T-helper 2 cell treated with Interferon-gamma antibody and Interleukin-4, amounts not matched to agents 5 μg/mL and 100 μg/mL, for 36 hours (primary cell): ENCODE data around the gene PRKN.

ENCODE experiments used
- DNase-seq: peaks from one replicate; pipeline ENCODE4 v3.0.0; 2021; ENCODE audit warnings: low spot score
- H3K27ac Mint-ChIP-seq: one replicate; pipeline ENCODE4 v1.8.0; 2021; ENCODE audit warnings: mild to moderate bottlenecking, mixed read lengths
- H3K27me3 Mint-ChIP-seq: one replicate; pipeline ENCODE4 v1.8.0; 2021; ENCODE audit warnings: low read depth, mixed read lengths
- H3K36me3 Mint-ChIP-seq: one replicate; pipeline ENCODE4 v1.8.0; 2021; ENCODE audit warnings: low read depth, mixed read lengths
- H3K4me1 Mint-ChIP-seq: one replicate; pipeline ENCODE4 v1.8.0; 2021; ENCODE audit warnings: low read depth, mixed read lengths
- H3K4me3 Mint-ChIP-seq: one replicate; pipeline ENCODE4 v1.8.0; 2022; ENCODE audit warnings: mild to moderate bottlenecking, moderate library complexity, mixed read lengths
- H3K9me3 Mint-ChIP-seq: one replicate; pipeline ENCODE4 v1.8.0; 2021; ENCODE audit warnings: mixed read lengths

Gene PRKN

GRCh38 chr6:161359618-161359945, 1368.0 kb downstream of the PRKN start:
- no peak overlapping the region for H3K4me3 Mint-ChIP-seq
- no peaks in the 10 kb centered on the region for H3K27me3 Mint-ChIP-seq
- H3K9me3 Mint-ChIP-seq = peaks cover 9% of the 10 kb centered on the region
- no peak for DNase-seq
- no peak overlapping the region for H3K27ac Mint-ChIP-seq
- no peaks in the 10 kb centered on the region for H3K36me3 Mint-ChIP-seq
- peaks cover 3% of the 10 kb centered on the region for H3K4me1 Mint-ChIP-seq

GRCh38 chr6:161356167-161356854, 1371.3 kb downstream of the PRKN start:
- no peaks in the 10 kb centered on the region for H3K36me3 Mint-ChIP-seq
- DNase-seq = no peak
- no peak overlapping the region for H3K4me3 Mint-ChIP-seq
- no peaks in the 10 kb centered on the region for H3K27me3 Mint-ChIP-seq
- no peak overlapping the region for H3K27ac Mint-ChIP-seq
- H3K4me1 Mint-ChIP-seq = peaks cover 3% of the 10 kb centered on the region
- no peaks in the 10 kb centered on the region for H3K9me3 Mint-ChIP-seq

DNA sequence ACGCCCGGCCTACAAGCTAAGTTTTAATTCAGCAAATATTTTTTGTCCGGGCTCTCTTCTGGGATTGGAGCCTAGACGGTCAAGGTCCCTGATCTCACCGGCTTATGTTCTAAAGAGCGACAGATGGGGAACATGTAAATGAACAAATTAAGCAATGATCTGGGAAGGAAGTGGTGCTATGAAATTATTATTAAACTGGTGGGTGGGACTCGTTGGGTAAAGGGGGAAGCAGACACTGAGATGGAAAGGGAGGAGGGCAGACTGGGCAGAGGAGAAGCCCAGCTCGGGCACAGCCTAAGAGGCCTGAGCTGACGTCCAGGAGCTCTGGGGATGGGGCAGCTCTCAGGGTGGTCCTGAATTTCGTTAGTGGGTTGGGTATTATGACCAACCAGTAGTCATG, 1371.9 kb downstream of the PRKN start:
- H3K4me1 Mint-ChIP-seq = peaks cover 3% of the 10 kb centered on the region
- H3K4me3 Mint-ChIP-seq = no peak overlapping the region
- H3K36me3 Mint-ChIP-seq = no peaks in the 10 kb centered on the region
- H3K27ac Mint-ChIP-seq = no peak overlapping the region
- no peaks in the 10 kb centered on the region for H3K9me3 Mint-ChIP-seq
- DNase-seq = no peak
- no peaks in the 10 kb centered on the region for H3K27me3 Mint-ChIP-seq

- Mint-ChIP-seq H3K27me3 (no peaks in the 10 kb centered on the region), H3K36me3 (no peaks in the 10 kb centered on the region), H3K9me3 (no peaks in the 10 kb centered on the region), H3K4me1 (peaks cover 3% of the 10 kb centered on the region), H3K4me3 (no peak overlapping the region), H3K27ac (no peak overlapping the region)
- DNase-seq = no peak
These were observed 1372.6 kb downstream of the PRKN start for GRCh38 chr6:161354956-161355355.

DNA sequence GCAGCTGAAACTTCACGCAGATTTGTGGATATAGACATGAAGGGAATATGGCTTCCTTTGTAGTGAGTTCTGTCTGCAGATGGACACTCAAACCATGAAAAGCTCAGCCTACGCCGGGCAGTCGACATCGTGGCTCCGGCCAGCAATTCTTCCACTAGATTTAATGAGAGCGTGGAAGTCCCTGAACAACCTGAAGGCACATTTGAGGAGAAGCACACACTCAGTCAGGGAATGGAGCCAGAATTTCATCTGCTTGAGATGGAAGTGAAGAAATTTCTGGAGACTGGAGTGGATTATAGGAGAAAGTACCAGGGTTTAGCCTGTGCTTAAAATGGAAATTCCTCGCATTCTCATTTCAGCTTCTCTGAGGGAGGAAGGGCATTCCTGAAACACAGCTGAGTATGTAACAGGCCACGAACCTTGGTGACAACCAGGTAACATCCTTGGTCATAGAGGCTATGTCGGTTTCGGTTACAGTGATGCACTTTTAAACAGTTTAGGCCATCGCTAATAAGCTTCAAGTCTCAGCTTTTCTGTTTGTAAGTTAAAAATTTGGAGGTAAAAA, 1373.2 kb downstream of the PRKN start:
- no peak overlapping the region for H3K4me3 Mint-ChIP-seq
- H3K27me3 Mint-ChIP-seq = peaks cover 2% of the 10 kb centered on the region
- peaks cover 3% of the 10 kb centered on the region for H3K4me1 Mint-ChIP-seq

GRCh38 chr6:161353208-161353613, 1374.4 kb downstream of the PRKN start:
- no peak overlapping the region for H3K27ac Mint-ChIP-seq
- H3K9me3 Mint-ChIP-seq = no peaks in the 10 kb centered on the region
- no peaks in the 10 kb centered on the region for H3K36me3 Mint-ChIP-seq
- H3K4me3 Mint-ChIP-seq = no peak overlapping the region
- peaks cover 3% of the 10 kb centered on the region for H3K4me1 Mint-ChIP-seq
- no peak for DNase-seq
- peaks cover 2% of the 10 kb centered on the region for H3K27me3 Mint-ChIP-seq

More for the DNA sequence above, 1373.2 kb downstream of the PRKN start:
- Mint-ChIP-seq H3K36me3 (no peaks in the 10 kb centered on the region), H3K27ac (no peak overlapping the region), H3K9me3 (no peaks in the 10 kb centered on the region)
- DNase-seq = no peak

DNA sequence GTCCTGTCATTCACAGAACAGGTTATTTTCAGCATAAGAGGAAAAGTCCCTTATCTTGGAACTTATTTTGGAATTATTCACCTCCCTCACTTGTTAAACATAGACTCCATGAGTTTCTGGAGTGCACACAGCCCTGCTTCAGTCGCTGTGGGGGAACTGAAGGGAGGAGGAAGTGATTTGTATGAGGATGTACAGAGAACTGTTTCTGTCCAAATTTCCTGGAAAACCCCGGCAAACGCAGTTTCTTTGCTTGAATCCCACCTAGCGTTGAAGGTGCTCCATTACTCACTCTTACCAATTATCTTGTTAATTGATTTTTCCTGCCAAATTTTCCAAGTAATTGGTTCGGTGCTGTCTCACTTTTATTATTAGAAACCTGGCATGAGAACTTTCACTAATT, 1375.7 kb downstream of the PRKN start:
- Mint-ChIP-seq H3K36me3 (no peaks in the 10 kb centered on the region), H3K4me1 (peaks cover 3% of the 10 kb centered on the region), H3K9me3 (no peaks in the 10 kb centered on the region), H3K4me3 (no peak overlapping the region), H3K27ac (no peak overlapping the region), H3K27me3 (peaks cover 2% of the 10 kb centered on the region)
- no peak for DNase-seq

- DNase-seq = no peak
- Mint-ChIP-seq H3K36me3 (no peaks in the 10 kb centered on the region), H3K4me3 (no peak overlapping the region), H3K4me1 (no peaks in the 10 kb centered on the region), H3K9me3 (no peaks in the 10 kb centered on the region), H3K27ac (no peak overlapping the region), H3K27me3 (peaks cover 2% of the 10 kb centered on the region)
These were observed 1377.7 kb downstream of the PRKN start for GRCh38 chr6:161349886-161350285.

DNA sequence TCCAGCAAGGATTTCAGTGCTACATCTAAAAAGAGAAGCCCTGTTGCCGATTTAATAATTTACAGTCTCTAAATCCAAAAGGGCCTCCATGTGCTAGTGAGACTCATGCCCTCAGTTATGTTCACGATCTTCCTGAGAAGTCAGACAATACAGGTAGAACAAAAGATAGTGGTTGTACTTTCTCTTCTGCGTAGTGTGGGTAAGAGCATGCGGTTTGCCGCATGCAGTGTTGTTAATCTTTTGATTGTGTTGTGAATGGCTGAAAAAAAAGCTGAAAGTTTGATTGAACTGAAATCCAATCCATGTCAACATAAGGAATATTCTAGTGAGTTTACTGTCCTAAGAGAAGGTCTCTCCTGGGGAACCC, 1379.0 kb downstream of the PRKN start:
- no peaks in the 10 kb centered on the region for H3K36me3 Mint-ChIP-seq
- H3K9me3 Mint-ChIP-seq = no peaks in the 10 kb centered on the region
- H3K27me3 Mint-ChIP-seq = peaks cover 2% of the 10 kb centered on the region
- H3K4me3 Mint-ChIP-seq = no peak overlapping the region
- no peak overlapping the region for H3K27ac Mint-ChIP-seq
- no peak for DNase-seq
- H3K4me1 Mint-ChIP-seq = no peaks in the 10 kb centered on the region

DNA sequence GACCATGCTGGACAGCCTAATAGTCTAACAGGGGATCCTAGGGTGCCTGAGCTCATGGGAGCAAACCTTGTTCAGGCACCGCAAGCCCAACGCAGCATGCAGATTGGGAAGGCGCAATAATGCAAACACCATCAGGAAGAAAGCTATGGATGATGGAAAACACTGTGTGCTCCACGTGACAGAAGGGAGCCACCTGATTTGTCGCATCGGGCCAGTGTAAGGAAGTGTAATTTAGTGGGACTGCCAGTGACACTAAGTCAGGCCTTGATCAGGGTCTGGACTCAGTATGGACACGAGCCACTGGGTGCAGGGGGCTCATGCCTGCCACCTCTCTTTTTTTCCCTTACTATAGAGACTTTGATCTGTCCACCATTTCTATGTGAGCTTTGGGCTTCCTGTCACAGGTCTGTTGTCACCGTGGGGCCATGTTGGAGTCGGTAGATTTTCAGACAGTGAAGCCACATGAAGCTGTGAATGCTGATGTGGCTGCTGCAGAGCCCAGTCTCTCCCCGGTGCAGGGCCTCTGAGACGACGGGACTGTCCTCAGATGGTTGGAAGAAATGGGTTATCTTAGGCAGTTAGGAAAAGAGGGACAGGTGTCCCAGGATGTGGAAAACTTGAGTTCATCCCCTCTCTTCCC, 1379.5 kb downstream of the PRKN start:
- no peaks in the 10 kb centered on the region for H3K9me3 Mint-ChIP-seq
- no peak overlapping the region for H3K4me3 Mint-ChIP-seq
- DNase-seq = no peak
- no peak overlapping the region for H3K27ac Mint-ChIP-seq
- H3K36me3 Mint-ChIP-seq = no peaks in the 10 kb centered on the region
- peaks cover 2% of the 10 kb centered on the region for H3K27me3 Mint-ChIP-seq
- H3K4me1 Mint-ChIP-seq = no peaks in the 10 kb centered on the region

GRCh38 chr6:161347125-161347524, 1380.4 kb downstream of the PRKN start:
- H3K27ac Mint-ChIP-seq = no peak overlapping the region
- H3K4me1 Mint-ChIP-seq = no peaks in the 10 kb centered on the region
- peaks cover 5% of the 10 kb centered on the region for H3K27me3 Mint-ChIP-seq
- H3K9me3 Mint-ChIP-seq = no peaks in the 10 kb centered on the region
- no peak for DNase-seq
- no peak overlapping the region for H3K4me3 Mint-ChIP-seq
- H3K36me3 Mint-ChIP-seq = no peaks in the 10 kb centered on the region

DNA sequence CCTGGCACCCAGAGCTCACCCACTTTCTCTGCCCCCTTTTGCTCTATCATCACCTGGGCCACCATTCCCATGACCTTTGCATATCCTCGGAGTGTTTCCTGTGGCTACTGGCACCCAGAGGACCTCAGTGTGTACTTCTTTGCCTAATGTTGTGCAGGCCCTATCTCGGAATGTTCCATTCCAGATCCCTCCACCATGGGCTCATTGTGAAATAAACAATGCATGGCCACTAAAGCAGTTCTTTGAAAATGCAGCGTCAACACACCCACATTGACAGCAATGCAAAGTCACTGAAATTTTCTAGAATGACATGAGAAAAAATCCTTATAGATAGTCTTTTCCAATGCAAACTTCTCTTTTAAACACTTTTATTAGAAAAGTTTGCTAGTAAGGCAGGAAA, 1380.8 kb downstream of the PRKN start:
- no peaks in the 10 kb centered on the region for H3K9me3 Mint-ChIP-seq
- H3K4me3 Mint-ChIP-seq = no peak overlapping the region
- H3K27me3 Mint-ChIP-seq = peaks cover 5% of the 10 kb centered on the region
- DNase-seq = no peak
- no peaks in the 10 kb centered on the region for H3K4me1 Mint-ChIP-seq
- no peak overlapping the region for H3K27ac Mint-ChIP-seq
- H3K36me3 Mint-ChIP-seq = no peaks in the 10 kb centered on the region

DNA sequence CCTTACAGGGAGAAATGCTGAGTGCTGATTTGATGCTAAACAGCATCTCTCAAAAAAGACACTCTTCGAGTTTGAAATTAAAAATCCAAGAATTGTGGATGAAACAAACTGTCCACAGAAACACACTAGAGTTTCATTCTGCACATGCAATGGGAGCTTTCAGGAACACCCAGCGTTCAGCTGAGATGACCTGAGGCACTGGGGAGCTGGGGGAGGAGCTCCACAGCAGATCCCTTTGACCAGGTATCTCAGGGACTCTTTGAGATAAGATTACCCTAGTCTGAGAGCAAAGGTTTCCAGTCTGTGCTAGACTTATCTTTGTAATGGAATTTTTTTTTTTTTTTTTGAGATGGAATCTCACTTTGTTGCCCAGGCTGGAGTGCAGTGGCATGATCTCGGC, 1382.9 kb downstream of the PRKN start:
- Mint-ChIP-seq H3K27me3 (peaks cover 6% of the 10 kb centered on the region), H3K4me3 (no peak overlapping the region), H3K27ac (no peak overlapping the region), H3K9me3 (no peaks in the 10 kb centered on the region), H3K4me1 (no peaks in the 10 kb centered on the region), H3K36me3 (no peaks in the 10 kb centered on the region)
- DNase-seq = no peak

- H3K9me3 Mint-ChIP-seq = no peaks in the 10 kb centered on the region
- DNase-seq = no peak
- H3K27me3 Mint-ChIP-seq = peaks cover 6% of the 10 kb centered on the region
- H3K4me1 Mint-ChIP-seq = no peaks in the 10 kb centered on the region
- no peak overlapping the region for H3K27ac Mint-ChIP-seq
- H3K36me3 Mint-ChIP-seq = no peaks in the 10 kb centered on the region
- no peak overlapping the region for H3K4me3 Mint-ChIP-seq
These were observed 1385.5 kb downstream of the PRKN start for GRCh38 chr6:161342039-161342438.

GRCh38 chr6:161341638-161342037, 1385.9 kb downstream of the PRKN start:
- Mint-ChIP-seq H3K4me3 (no peak overlapping the region), H3K9me3 (no peaks in the 10 kb centered on the region), H3K4me1 (no peaks in the 10 kb centered on the region), H3K27ac (no peak overlapping the region), H3K27me3 (peaks cover 6% of the 10 kb centered on the region), H3K36me3 (no peaks in the 10 kb centered on the region)
- no peak for DNase-seq
